A673 (cell line): Measurements from ENCODE around the gene PSORS1C1. TPM values are rescaled to one million over a fixed set of nuclear protein-coding genes. Genes with fewer than 3 reads are reported as not detected.
A peak's percentile ranks its signal among the peaks of the same experiment; 100 is the strongest.

ENCODE experiments used
- BruUV-seq: library from RNA; stranded (reverse); fragments of 400-500 nt; replicated peaks from 2 replicates; lab custom pipeline; 2021; lab: Mats Ljungman, UMichigan
- CTCF ChIA-PET: fragments of 300-600 bp; sonication (Branson Sonifier 250); formaldehyde crosslinking; loops from one replicate; lab custom pipeline; 2022; ENCODE audit warnings: antibody characterized with exemption; lab: Charles Lee
- POLR2A ChIA-PET: fragments of 300-600 bp; sonication (Branson Sonifier 250); formaldehyde crosslinking; loops from one replicate; lab custom pipeline; 2022; ENCODE audit warnings: antibody characterized with exemption; ENCODE audit not compliant: low non-redundant PET; lab: Charles Lee
- DNase-seq: peaks from one replicate; pipeline ENCODE4 v3.0.0-alpha.2; 2015; ENCODE audit warnings: low spot score
- H3K27ac ChIP-seq: fragments of 200-600 bp; sonication (generic); 2 replicates; pipeline ENCODE4 v1.5.1; 2016; ENCODE audit warnings: mixed run types, low read depth, mild to moderate bottlenecking, mixed read lengths, antibody characterized with exemption, low read length; ENCODE audit not compliant: poor library complexity, severe bottlenecking
- H3K27me3 ChIP-seq: fragments of 200-600 bp; sonication (generic); replicated peaks from 2 replicates; pipeline ENCODE4 v1.6.1; 2017; ENCODE audit warnings: mixed run types, low read depth, mild to moderate bottlenecking, mixed read lengths, antibody characterized with exemption, low read length; ENCODE audit not compliant: insufficient read depth, poor library complexity
- H3K36me3 ChIP-seq: fragments of 200-600 bp; sonication (generic); 2 replicates; pipeline ENCODE4 v1.6.1; 2016; ENCODE audit warnings: mixed run types, mild to moderate bottlenecking, mixed read lengths, antibody characterized with exemption, low read length; ENCODE audit not compliant: insufficient read depth, poor library complexity, severe bottlenecking
- H3K4me1 ChIP-seq: fragments of 200-600 bp; sonication (generic); 2 replicates; pipeline ENCODE4 v1.6.1; 2017; ENCODE audit warnings: mixed run types, mild to moderate bottlenecking, mixed read lengths, antibody characterized with exemption, low read length; ENCODE audit not compliant: insufficient read depth, poor library complexity, severe bottlenecking
- H3K4me3 ChIP-seq: fragments of 200-600 bp; sonication (generic); 2 replicates; pipeline ENCODE4 v1.5.1; 2016; ENCODE audit warnings: low read depth, mixed run types, mild to moderate bottlenecking, mixed read lengths, low read length; ENCODE audit not compliant: poor library complexity, severe bottlenecking
- H3K9me3 ChIP-seq: fragments of 200-600 bp; sonication (generic); 2 replicates; pipeline ENCODE4 v1.6.1; 2016; ENCODE audit warnings: mixed run types, low read depth, mild to moderate bottlenecking, mixed read lengths, antibody characterized with exemption, low read length; ENCODE audit not compliant: poor library complexity, severe bottlenecking
- CTCF ChIP-seq: fragments of 300-800, 200-600 bp; sonication (generic); conservative IDR thresholded peaks from 2 replicates; pipeline ENCODE4 v1.5.1; 2017; ENCODE audit warnings: low read depth, mild to moderate bottlenecking, antibody characterized with exemption, low read length, moderate library complexity, mixed read lengths
- EZH2 ChIP-seq: fragments of 200-600 bp; sonication (generic); IDR thresholded peaks from 2 replicates; pipeline ENCODE4 v1.6.1; 2017; ENCODE audit warnings: borderline replicate concordance, low read depth, mild to moderate bottlenecking, mixed read lengths, antibody characterized with exemption, low read length; ENCODE audit not compliant: poor library complexity, severe bottlenecking
- intact Hi-C: fragments of 100-400 bp; cut with micrococcal nuclease; formaldehyde crosslinking; loops from one replicate; pipeline ENCODE4 v1.10.0; 2022; ENCODE audit not compliant: unreplicated experiment
- total RNA-seq: library from RNA; stranded (reverse); gene quantifications from 2 replicates; pipeline ENCODE4 v1.2.3, GENCODE V29; 2021

PSORS1C1 gene
- total RNA-seq, 1 experiment from 2014 or later, result not detected

GRCh38 chr6:31139599-31139998, 25.0 kb downstream of the PSORS1C1 start:
- H3K36me3 ChIP-seq, result peaks cover 12% of the 10 kb centered on the region
- CTCF ChIA-PET, result interaction anchor here (0.5 kb wide), 1 partner anchor 12 kb away, joined by 6 read pairs; no protein-coding TSS in a partner anchor
- intact Hi-C loops, result no loop called here
- H3K27me3 ChIP-seq, result no peaks in the 10 kb centered on the region
- no peaks in the 10 kb centered on the region for H3K4me1 ChIP-seq
- TF ChIP-seq CTCF (no peak), EZH2 (no peak)
- H3K4me3 ChIP-seq, result no peak overlapping the region
- no peaks in the 10 kb centered on the region for H3K9me3 ChIP-seq
- no peak overlapping the region for H3K27ac ChIP-seq
- DNase-seq, result no peak
- BruUV-seq, result no TSS peak
- POLR2A ChIA-PET, result no interaction called here

DNA sequence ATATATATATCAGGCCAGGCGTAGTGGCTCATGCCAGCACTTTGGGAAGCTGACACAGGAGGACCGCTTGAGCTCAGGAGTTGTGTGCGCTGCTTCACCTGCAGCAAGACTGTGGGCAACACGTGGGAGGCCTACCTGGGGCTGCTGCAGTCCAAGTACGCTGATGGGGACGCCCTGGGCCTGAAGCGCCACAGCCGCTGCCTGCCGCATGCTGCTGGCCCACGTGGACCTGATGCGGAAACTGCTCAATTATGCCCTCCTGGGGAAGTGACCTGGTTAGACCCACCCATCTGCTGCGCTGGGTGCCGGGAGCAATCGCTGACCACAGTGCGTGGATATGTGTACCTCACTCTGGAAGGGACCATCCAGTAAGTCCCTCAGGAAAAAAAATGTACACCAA, 26.0 kb downstream of the PSORS1C1 start:
- H3K36me3 ChIP-seq, result peaks cover 18% of the 10 kb centered on the region
- TF ChIP-seq CTCF, result no peak
- H3K27ac ChIP-seq, result no peak overlapping the region
- no peaks in the 10 kb centered on the region for H3K4me1 ChIP-seq
- no peak overlapping the region for H3K4me3 ChIP-seq
- intact Hi-C loops, result no loop called here
- DNase-seq, result no peak
- CTCF ChIA-PET, result interaction anchor here (0.6 to 0.7 kb wide), 2 partner anchors 96 to 262 kb away, joined by 3 read pairs; no protein-coding TSS in a partner anchor
- no peaks in the 10 kb centered on the region for H3K27me3 ChIP-seq
- H3K9me3 ChIP-seq, result no peaks in the 10 kb centered on the region
- POLR2A ChIA-PET, result no interaction called here
- BruUV-seq, result no TSS peak

DNA sequence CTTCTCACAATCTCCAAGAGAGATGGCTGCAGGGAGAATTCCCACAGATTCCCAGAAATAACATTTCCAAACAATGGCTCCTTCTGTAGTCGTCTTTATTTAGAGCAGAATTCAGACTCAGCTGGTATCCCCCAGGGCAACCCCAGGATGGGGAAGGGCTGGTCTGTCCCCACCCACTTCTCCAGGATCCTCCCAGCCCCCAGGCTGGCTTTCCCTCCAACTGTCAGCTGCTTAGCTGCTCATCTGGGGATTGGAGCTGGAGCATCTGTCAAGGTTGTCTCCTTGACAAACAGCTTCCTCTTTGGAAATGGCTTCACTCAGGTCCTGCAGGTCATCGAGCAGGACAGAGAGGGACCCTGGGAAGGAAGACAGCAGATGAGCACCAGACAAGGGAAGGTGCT, 27.8 kb downstream of the PSORS1C1 start:
- H3K36me3 ChIP-seq, result peaks cover 18% of the 10 kb centered on the region
- no peaks in the 10 kb centered on the region for H3K4me1 ChIP-seq
- no peak overlapping the region for H3K4me3 ChIP-seq
- H3K9me3 ChIP-seq, result no peaks in the 10 kb centered on the region
- no peak overlapping the region for H3K27ac ChIP-seq
- CTCF ChIA-PET, result no interaction called here
- BruUV-seq, result TSS peak; percentile 82
- TF ChIP-seq EZH2, result no peak
- TF ChIP-seq CTCF, result no peak
- DNase-seq, result no peak
- H3K27me3 ChIP-seq, result no peaks in the 10 kb centered on the region
- POLR2A ChIA-PET, result interaction anchor here (0.6 kb wide), 1 partner anchor 47 kb away, joined by 4 read pairs; no protein-coding TSS in a partner anchor
- intact Hi-C loops, result no loop called here
